CD4-positive, alpha-beta T cell (primary cell): ENCODE results near the gene TUBB4B. TPM values are rescaled to one million over a fixed set of nuclear protein-coding genes. Genes with fewer than 3 reads are reported as not detected.
A peak's percentile ranks its signal among the peaks of the same experiment; 100 is the strongest.
"Not testable (repeated sequence)": the region's sequence is repeated elsewhere in the genome, so short reads cannot be mapped to it uniquely, and the experiment has no call there.

Experiments
- ATAC-seq: fragments of 200-7000 bp; cut with Tn5 transposase; one replicate; pipeline ENCODE4 v1.10.0; 2022; ENCODE audit warnings: mild to moderate bottlenecking; ENCODE audit not compliant: poor library complexity
- CTCF ChIA-PET: fragments of 350-600 bp; sonication (Branson Sonifier 250); formaldehyde crosslinking; loops from one replicate; lab custom pipeline; 2021; ENCODE audit warnings: antibody characterized with exemption, inconsistent platforms; lab: Charles Lee
- POLR2A ChIA-PET: fragments of 350-600 bp; sonication (Branson Sonifier 250); formaldehyde crosslinking; loops from one replicate; lab custom pipeline; 2021; ENCODE audit warnings: antibody characterized with exemption, inconsistent platforms; lab: Charles Lee
- DNase-seq, 14 experiments: peaks; one replicate each; pipeline ENCODE4 v3.0.0-alpha.2; 2013 to 2020; ENCODE audit warnings: mixed read lengths in 2 of 14
- H3K27ac ChIP-seq, 2 donors: one replicate each; pipeline versions ENCODE4 v1.5.1 to v1.7.0; 2013; ENCODE audit warnings: low read length in 2 of 2, low read depth in 1 of 2, mild to moderate bottlenecking in 1 of 2
- H3K27me3 ChIP-seq, 2 experiments: 1 replicate in 1 of 2; 2 replicates in 1 of 2; pipeline versions ENCODE4 v1.6.1 to v1.7.0; 2013; ENCODE audit warnings: low read length in 2 of 2, control low read depth in 1 of 2, mild to moderate bottlenecking in 1 of 2, moderate library complexity in 1 of 2; ENCODE audit not compliant: insufficient read depth in 2 of 2, control insufficient read depth in 1 of 2
- H3K36me3 ChIP-seq: one replicate; pipeline ENCODE4 v1.6.1; 2013; ENCODE audit warnings: low read length, control low read depth; ENCODE audit not compliant: insufficient read depth
- H3K4me1 ChIP-seq: one replicate; pipeline ENCODE4 v1.6.1; 2013; ENCODE audit warnings: low read length, control low read depth; ENCODE audit not compliant: insufficient read depth
- H3K4me3 ChIP-seq: one replicate; pipeline ENCODE4 v1.5.1; 2013; ENCODE audit warnings: mild to moderate bottlenecking, low read length, moderate library complexity
- H3K9me3 ChIP-seq, 2 experiments: 1 replicate in 1 of 2; 2 replicates in 1 of 2; pipeline versions ENCODE4 v1.6.1 to v1.7.0; 2013; ENCODE audit warnings: low read length in 2 of 2, mild to moderate bottlenecking in 2 of 2, control low read depth in 1 of 2, moderate library complexity in 1 of 2; ENCODE audit not compliant: control insufficient read depth in 1 of 2, insufficient read depth in 1 of 2
- H3K27ac Mint-ChIP-seq: one replicate; pipeline ENCODE4 v1.8.0; 2020; ENCODE audit warnings: mixed read lengths
- H3K27me3 Mint-ChIP-seq: one replicate; pipeline ENCODE4 v1.8.0; 2021; ENCODE audit warnings: mixed read lengths
- H3K36me3 Mint-ChIP-seq: one replicate; pipeline ENCODE4 v1.8.0; 2021; ENCODE audit warnings: low read depth, mixed read lengths
- H3K4me1 Mint-ChIP-seq: one replicate; pipeline ENCODE4 v1.8.0; 2021; ENCODE audit warnings: low read depth, mixed read lengths
- H3K4me3 Mint-ChIP-seq: one replicate; pipeline ENCODE4 v1.8.0; 2020; ENCODE audit warnings: mild to moderate bottlenecking, mixed read lengths
- H3K9me3 Mint-ChIP-seq: one replicate; pipeline ENCODE4 v1.8.0; 2020; ENCODE audit warnings: mixed read lengths
- CTCF ChIP-seq: fragments of 200-600 bp; IDR thresholded peaks from one replicate; pipeline ENCODE4 v1.8.0; 2022; ENCODE audit warnings: antibody characterized with exemption, mild to moderate bottlenecking
- intact Hi-C, 2 experiments: fragments of 100-400 bp; cut with DNase I in 1 of 2; cut with micrococcal nuclease in 1 of 2; formaldehyde crosslinking; loops; one replicate each; pipeline versions ENCODE4 v1.15.1 to v1.9.0; 2023 to 2025; cut with DNase I, micrococcal nuclease
- total RNA-seq, 174 experiments: library from RNA in 2 of 174; stranded (reverse) in 2 of 174; gene quantifications; one replicate each; pipeline ENCODE4 v1.2.3 and lab custom pipeline; 2021 to 2026

The TUBB4B gene
- total RNA-seq, 2 experiments from 2014 or later = 93.8 to 98.2 TPM

GRCh38 chr9:137262173-137262908 lies 21.3 kb downstream of the TUBB4B start:
- H3K27ac ChIP-seq, DNase-seq, ATAC-seq, H3K9me3 ChIP-seq, H3K4me3 ChIP-seq, H3K4me1 Mint-ChIP-seq, H3K9me3 Mint-ChIP-seq, H3K27me3 ChIP-seq, H3K27me3 Mint-ChIP-seq, H3K27ac Mint-ChIP-seq, POLR2A ChIA-PET, H3K4me1 ChIP-seq, H3K4me3 Mint-ChIP-seq: not testable (repeated sequence)
- intact Hi-C loops = loop anchor here in 1 of 2 experiments (2.0 kb wide), 1 partner anchor 26 kb away; no protein-coding TSS in a partner anchor
- peaks cover 30% of the 10 kb centered on the region for H3K36me3 Mint-ChIP-seq
- CTCF ChIA-PET = interaction anchor here (1.3 kb wide), 1 partner anchor 26 kb away, joined by 5 read pairs; no protein-coding TSS in a partner anchor
- TF ChIP-seq CTCF = peak; percentile 45
- H3K36me3 ChIP-seq = peaks cover 45% of the 10 kb centered on the region

GRCh38 chr9:137262909-137263285 lies 21.8 kb downstream of the TUBB4B start:
- CTCF ChIA-PET = interaction anchor here (1.3 kb wide), 1 partner anchor 26 kb away, joined by 5 read pairs; no protein-coding TSS in a partner anchor

GRCh38 chr9:137263506-137263905 lies 22.4 kb downstream of the TUBB4B start:
- Mint-ChIP-seq H3K36me3 (peaks cover 40% of the 10 kb centered on the region), H3K27me3 (no peaks in the 10 kb centered on the region), H3K9me3 (no peaks in the 10 kb centered on the region), H3K4me3 (no peak overlapping the region), H3K27ac (no peak overlapping the region), H3K4me1 (no peaks in the 10 kb centered on the region)
- no peak for DNase-seq
- no peak for ATAC-seq
- POLR2A ChIA-PET = no interaction called here
- Histone ChIP-seq H3K4me3 (no peak overlapping the region), H3K27ac (no peak overlapping the region), H3K27me3 (no peaks in the 10 kb centered on the region), H3K9me3 (no peaks in the 10 kb centered on the region), H3K4me1 (no peaks in the 10 kb centered on the region), H3K36me3 (peaks cover 44% of the 10 kb centered on the region)
- intact Hi-C loops = loop anchor here in 1 of 2 experiments (2.0 kb wide), 1 partner anchor 27 kb away; no protein-coding TSS in a partner anchor
- TF ChIP-seq CTCF = no peak
- CTCF ChIA-PET = no interaction called here

More at GRCh38 chr9:137262909-137263285, 21.8 kb downstream of the TUBB4B start:
- Mint-ChIP-seq H3K4me1 (no peaks in the 10 kb centered on the region), H3K27me3 (no peaks in the 10 kb centered on the region), H3K4me3 (no peak overlapping the region), H3K27ac (no peak overlapping the region), H3K9me3 (no peaks in the 10 kb centered on the region), H3K36me3 (peaks cover 35% of the 10 kb centered on the region)
- POLR2A ChIA-PET = no interaction called here
- intact Hi-C loops = loop anchor here in 1 of 2 experiments (2.0 kb wide), 1 partner anchor 26 kb away; no protein-coding TSS in a partner anchor
- H3K4me1 ChIP-seq = no peaks in the 10 kb centered on the region
- H3K27me3 ChIP-seq = no peaks in the 10 kb centered on the region
- H3K27ac ChIP-seq = no peak overlapping the region
- ATAC-seq (no peak), DNase-seq (peak in 1 of 14 experiments; percentile 25)
- H3K4me3 ChIP-seq = no peak overlapping the region
- H3K36me3 ChIP-seq = peaks cover 45% of the 10 kb centered on the region
- TF ChIP-seq CTCF = no peak
- no peaks in the 10 kb centered on the region for H3K9me3 ChIP-seq
